ENCODE measurements around the gene STIMATE.

The STIMATE gene

GRCh38 chr3:52926554-52926953 lies 29.2 kb upstream of the STIMATE start:
- in situ Hi-C loops (cut with HindIII; ENCODE audit: low sequenced_read_pairs): no loop called here
- H3K4me3 ChIP-seq (ENCODE audit: low read depth, low read length): no peak overlapping the region
- TF ChIP-seq, protein P1, sequence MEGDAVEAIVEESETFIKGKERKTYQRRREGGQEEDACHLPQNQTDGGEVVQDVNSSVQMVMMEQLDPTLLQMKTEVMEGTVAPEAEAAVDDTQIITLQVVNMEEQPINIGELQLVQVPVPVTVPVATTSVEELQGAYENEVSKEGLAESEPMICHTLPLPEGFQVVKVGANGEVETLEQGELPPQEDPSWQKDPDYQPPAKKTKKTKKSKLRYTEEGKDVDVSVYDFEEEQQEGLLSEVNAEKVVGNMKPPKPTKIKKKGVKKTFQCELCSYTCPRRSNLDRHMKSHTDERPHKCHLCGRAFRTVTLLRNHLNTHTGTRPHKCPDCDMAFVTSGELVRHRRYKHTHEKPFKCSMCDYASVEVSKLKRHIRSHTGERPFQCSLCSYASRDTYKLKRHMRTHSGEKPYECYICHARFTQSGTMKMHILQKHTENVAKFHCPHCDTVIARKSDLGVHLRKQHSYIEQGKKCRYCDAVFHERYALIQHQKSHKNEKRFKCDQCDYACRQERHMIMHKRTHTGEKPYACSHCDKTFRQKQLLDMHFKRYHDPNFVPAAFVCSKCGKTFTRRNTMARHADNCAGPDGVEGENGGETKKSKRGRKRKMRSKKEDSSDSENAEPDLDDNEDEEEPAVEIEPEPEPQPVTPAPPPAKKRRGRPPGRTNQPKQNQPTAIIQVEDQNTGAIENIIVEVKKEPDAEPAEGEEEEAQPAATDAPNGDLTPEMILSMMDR (IDR thresholded peaks at IDR 0.05; ENCODE audit: low read depth, low read length): no peak
- DNase-seq (ENCODE audit: low read depth, low spot score): no peak

DNA sequence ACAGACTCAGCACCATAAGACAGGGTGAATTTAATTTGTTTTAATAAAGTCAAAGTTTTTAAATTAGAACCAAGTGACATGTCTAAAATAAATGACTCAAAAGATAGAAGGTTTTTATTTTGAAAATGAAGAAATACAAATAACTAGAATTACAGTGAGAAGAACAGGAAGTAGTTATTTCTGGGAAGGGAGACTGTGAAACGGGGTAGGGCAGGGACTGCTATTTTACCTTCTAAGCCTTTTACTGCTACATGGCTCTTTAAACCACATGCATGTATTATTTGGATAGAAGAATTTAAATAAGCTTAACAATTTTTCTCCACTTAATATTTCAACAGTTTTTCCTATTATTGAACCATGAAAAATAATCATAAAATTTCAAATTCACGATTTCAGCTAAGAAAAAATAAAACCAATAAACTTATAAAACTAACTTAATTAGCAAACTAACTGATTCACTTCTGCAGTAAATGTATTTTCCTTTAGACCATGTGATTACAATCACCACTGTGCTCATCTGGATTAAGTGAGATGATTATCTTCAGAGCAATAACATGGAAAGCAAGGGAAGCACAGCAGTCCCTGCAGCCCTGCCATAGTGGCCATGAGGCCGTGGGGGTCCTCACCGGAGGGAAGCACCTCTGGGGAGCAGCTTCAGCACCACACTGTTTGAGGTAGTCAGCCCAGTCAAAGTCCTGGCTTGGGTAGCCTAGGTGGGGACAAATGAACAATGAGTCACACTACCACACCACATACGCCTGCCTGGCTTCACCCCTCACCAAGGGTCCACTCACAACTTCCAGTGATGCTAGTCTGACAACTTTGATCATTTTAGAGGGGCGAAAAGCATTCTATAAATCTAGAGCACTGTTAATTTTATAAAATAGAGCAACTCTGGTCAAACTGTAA lies 28.3 kb upstream of the STIMATE start:
- in situ Hi-C loops (cut with HindIII; ENCODE audit: low sequenced_read_pairs): no loop called here
- H3K4me3 ChIP-seq (ENCODE audit: low read depth, low read length): no peak overlapping the region
- no peak for DNase-seq (ENCODE audit: low read depth, low spot score)
- TF ChIP-seq, protein P1 (IDR thresholded peaks at IDR 0.05; ENCODE audit: low read depth, low read length): no peak

DNA sequence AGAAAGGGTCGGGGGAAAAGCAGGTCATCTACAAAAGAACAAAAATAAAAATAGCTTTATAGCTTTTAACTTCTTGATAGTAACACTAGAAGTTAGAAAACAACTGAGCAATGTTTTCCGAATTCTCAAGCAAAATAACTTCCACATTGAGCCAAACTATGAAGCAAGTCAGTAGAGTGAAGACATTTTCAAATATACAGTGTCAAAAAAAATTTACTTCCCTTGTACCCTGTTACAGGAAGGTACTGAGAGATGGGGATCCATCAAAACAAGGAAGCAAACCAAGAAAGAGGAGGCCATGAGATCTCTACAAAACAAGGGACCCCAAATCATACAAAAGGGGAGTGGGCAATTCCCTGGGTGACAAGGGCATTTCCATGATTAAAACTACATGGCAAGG lies 26.6 kb upstream of the STIMATE start:
- TF ChIP-seq, protein P1 (IDR thresholded peaks at IDR 0.05; ENCODE audit: low read depth, low read length): no peak
- in situ Hi-C loops (cut with HindIII; ENCODE audit: low sequenced_read_pairs): no loop called here
- DNase-seq (ENCODE audit: low read depth, low spot score): no peak
- H3K4me3 ChIP-seq (ENCODE audit: low read depth, low read length): no peak overlapping the region

DNA sequence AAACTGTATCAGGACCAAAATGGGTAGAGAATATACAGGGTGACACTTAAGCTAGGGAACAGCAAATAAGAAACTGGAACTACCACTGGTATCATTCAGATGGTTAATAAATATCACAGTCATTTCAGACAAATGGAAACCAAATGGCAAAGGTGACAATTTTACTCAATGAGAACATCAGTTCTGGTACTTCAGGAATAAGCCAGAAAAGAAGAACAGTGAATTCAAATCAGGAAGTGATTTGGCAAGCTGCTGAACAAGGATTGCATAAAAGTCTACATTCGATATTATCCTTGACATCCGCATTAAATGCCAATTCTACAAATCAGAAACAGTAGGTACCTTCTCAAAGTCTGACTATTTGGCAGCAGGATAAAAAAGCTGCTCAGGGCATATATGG lies 23.5 kb upstream of the STIMATE start:
- no peak for DNase-seq (ENCODE audit: low read depth, low spot score)
- no peak overlapping the region for H3K4me3 ChIP-seq (ENCODE audit: low read depth, low read length)
- in situ Hi-C loops (cut with HindIII; ENCODE audit: low sequenced_read_pairs): no loop called here
- TF ChIP-seq, protein P1 (IDR thresholded peaks at IDR 0.05; ENCODE audit: low read depth, low read length): no peak

DNA sequence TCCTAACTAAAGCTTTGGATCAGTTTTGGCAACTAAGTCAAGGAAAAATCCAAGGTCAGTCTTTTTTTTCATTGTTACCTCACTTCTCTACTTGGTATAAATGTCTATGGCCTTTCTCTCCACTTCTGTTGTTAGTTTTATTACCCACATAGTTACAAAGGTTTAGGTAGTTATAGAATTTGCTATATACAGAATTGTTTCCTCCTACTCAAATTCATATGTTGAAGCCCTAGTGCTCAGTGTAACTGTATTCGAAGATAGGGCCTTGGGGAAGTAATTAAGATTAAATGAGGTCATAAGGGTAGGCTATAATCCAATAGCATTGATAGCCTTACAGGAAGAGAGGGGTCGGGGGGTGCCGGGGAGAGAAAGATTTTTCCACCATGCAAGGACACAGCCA lies 19.7 kb upstream of the STIMATE start:
- no peak for DNase-seq (ENCODE audit: low read depth, low spot score)
- TF ChIP-seq, protein P1 (IDR thresholded peaks at IDR 0.05; ENCODE audit: low read depth, low read length): no peak
- H3K4me3 ChIP-seq (ENCODE audit: low read depth, low read length): no peak overlapping the region
- in situ Hi-C loops (cut with HindIII; ENCODE audit: low sequenced_read_pairs): no loop called here

DNA sequence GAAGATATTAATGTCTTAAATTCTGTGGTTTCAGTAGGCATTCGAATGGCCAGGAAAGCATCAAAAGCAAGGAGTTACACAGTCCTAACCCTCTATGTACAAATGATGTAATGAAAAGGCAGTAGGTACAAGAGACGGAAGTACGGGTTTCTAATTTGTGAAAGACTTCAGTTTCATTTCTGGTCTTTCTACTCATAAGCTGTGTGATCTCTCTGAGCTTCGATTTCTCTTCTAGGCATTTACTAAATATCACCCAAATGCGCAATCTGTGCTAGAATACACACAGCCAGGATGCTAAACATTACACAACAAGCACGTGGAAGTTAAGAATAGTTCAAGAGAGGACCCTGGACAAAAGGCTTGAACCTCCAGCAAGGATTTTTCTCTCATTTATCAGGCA lies 17.9 kb upstream of the STIMATE start:
- in situ Hi-C loops (cut with HindIII; ENCODE audit: low sequenced_read_pairs): no loop called here
- no peak overlapping the region for H3K4me3 ChIP-seq (ENCODE audit: low read depth, low read length)
- TF ChIP-seq, protein P1 (IDR thresholded peaks at IDR 0.05; ENCODE audit: low read depth, low read length): no peak
- no peak for DNase-seq (ENCODE audit: low read depth, low spot score)
